Peyer's patch (tissue), 4 donors: ENCODE data around the gene SGSH. TPM values are rescaled to one million over a fixed set of nuclear protein-coding genes. Genes with fewer than 3 reads are reported as not detected.
A peak's percentile ranks its signal among the peaks of the same experiment; 100 is the strongest.

Experiments used
- DNase-seq, 3 donors: peaks; one replicate each; pipeline ENCODE4 v3.0.0-alpha.2; 2017 to 2019
- H3K27ac ChIP-seq, 4 donors: fragments of 200-600 bp; sonication (generic); one replicate each; pipeline ENCODE4 v1.5.1; 2016 to 2019
- H3K27me3 ChIP-seq, 2 donors: fragments of 200-600 bp; sonication (generic); one replicate each; pipeline ENCODE4 v1.5.1; 2019
- H3K36me3 ChIP-seq, 3 donors: fragments of 200-600 bp; sonication (generic); one replicate each; pipeline ENCODE4 v1.5.1; 2016 to 2019
- H3K4me1 ChIP-seq, 4 donors: fragments of 200-600 bp; sonication (generic); one replicate each; pipeline ENCODE4 v1.5.1; 2016 to 2019
- H3K4me3 ChIP-seq, 4 donors: fragments of 200-600 bp; sonication (generic); 1 replicate in 3 of 4; 2 replicates in 1 of 4; pipeline ENCODE4 v1.5.1; 2016 to 2019; ENCODE audit warnings: mild to moderate bottlenecking in 1 of 4
- H3K9me3 ChIP-seq, 4 donors: fragments of 200-600 bp; sonication (generic); one replicate each; pipeline ENCODE4 v1.5.1; 2016 to 2019; ENCODE audit warnings: mild to moderate bottlenecking in 1 of 4
- POLR2A ChIP-seq, 2 donors: fragments of 450-650 bp; IDR thresholded peaks; one replicate each; pipeline ENCODE4 v1.5.1; 2017; ENCODE audit warnings: antibody characterized with exemption in 2 of 2, mild to moderate bottlenecking in 2 of 2, moderate library complexity in 2 of 2
- total RNA-seq, 4 donors: library from RNA; depleted of rRNA; stranded (reverse); fragments of >200 nt; gene quantifications; one replicate each; pipeline ENCODE4 v1.1.0, GENCODE V29; 2016
- TF ChIP-seq, protein P1 (sequence below), 6 experiments: fragments of 450-650 bp in 4 of 6; fragments of 200-600 bp in 2 of 6; sonication (generic) in 1 of 6; IDR thresholded peaks; one replicate each; pipeline ENCODE4 v1.5.1; 2017 to 2019; ENCODE audit warnings: antibody characterized with exemption in 6 of 6, mild to moderate bottlenecking in 3 of 6, moderate library complexity in 1 of 6

The SGSH gene
- total RNA-seq, 4 donors from 2014 or later, result 37.8 to 114 (median 60.6) TPM

DNA sequence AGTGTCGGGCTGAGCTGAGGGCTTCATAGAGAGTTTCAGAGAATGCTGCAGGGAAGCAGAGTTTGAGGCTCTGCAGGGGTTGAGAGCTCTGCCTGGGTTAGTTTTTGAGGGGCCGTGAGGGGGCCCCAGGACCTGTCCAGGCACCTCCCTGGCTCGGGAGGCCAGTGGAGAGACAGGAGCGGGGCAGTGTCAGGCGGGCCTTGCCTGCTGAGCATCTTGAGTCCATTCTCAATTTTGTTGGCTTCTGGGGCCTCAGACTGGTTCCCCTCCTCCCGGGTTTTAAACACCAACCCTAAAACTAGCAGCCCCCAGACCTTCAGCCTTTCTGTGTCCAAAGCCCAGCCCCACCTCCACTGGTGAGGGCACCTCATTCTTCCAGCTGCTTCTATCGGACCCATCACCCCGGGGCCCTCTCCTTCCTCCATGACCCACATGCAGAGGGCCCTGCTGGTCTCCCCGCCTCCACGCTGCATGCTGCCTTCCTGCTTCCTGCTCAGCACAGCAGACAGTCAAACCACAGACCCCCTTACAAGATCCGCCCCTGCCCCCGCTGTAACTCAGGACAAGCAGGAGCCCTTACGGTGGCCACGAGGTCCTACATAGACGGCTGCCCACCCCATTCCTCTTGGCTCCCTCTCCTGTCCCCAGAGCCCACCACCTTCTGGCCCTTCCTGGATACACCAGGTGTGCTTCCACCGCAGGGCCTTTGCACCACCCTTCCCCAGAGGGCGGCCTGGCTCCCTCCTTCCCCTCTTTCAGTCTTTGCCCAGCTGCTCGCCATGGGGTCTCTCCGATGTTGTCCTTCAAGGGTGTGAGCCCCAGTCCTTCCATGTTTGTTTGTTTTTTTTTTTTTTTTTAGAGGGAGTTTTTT, 44.3 kb upstream of the SGSH start:
- Histone ChIP-seq H3K4me3 (peak overlapping the region; percentile 36 to 65 (median 61)), H3K9me3 (no peaks in the 10 kb centered on the region), H3K27ac (peak overlapping the region; percentile 63 to 100 (median 100)), H3K36me3 (peaks cover 0 to 27% (median 0%) of the 10 kb centered on the region in 3 donors), H3K4me1 (peaks cover 3 to 37% (median 20%) of the 10 kb centered on the region in 4 donors), H3K27me3 (no peaks in the 10 kb centered on the region)
- peak in 2 of 3 donors; percentile 63 to 79 for DNase-seq
- TF ChIP-seq POLR2A (IDR thresholded peaks at IDR 0.05), result no peak
- TF ChIP-seq, protein P1, sequence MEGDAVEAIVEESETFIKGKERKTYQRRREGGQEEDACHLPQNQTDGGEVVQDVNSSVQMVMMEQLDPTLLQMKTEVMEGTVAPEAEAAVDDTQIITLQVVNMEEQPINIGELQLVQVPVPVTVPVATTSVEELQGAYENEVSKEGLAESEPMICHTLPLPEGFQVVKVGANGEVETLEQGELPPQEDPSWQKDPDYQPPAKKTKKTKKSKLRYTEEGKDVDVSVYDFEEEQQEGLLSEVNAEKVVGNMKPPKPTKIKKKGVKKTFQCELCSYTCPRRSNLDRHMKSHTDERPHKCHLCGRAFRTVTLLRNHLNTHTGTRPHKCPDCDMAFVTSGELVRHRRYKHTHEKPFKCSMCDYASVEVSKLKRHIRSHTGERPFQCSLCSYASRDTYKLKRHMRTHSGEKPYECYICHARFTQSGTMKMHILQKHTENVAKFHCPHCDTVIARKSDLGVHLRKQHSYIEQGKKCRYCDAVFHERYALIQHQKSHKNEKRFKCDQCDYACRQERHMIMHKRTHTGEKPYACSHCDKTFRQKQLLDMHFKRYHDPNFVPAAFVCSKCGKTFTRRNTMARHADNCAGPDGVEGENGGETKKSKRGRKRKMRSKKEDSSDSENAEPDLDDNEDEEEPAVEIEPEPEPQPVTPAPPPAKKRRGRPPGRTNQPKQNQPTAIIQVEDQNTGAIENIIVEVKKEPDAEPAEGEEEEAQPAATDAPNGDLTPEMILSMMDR (IDR thresholded peaks at IDR 0.05), result no peak

GRCh38 chr17:80263253-80264204, 43.4 kb upstream of the SGSH start:
- Histone ChIP-seq H3K27ac (peak overlapping the region; percentile 63 to 100 (median 100)), H3K4me3 (peak overlapping the region; percentile 36 to 65 (median 61)), H3K27me3 (no peaks in the 10 kb centered on the region), H3K9me3 (no peaks in the 10 kb centered on the region), H3K36me3 (peaks cover 0 to 27% (median 0%) of the 10 kb centered on the region in 3 donors), H3K4me1 (peaks cover 3 to 37% (median 20%) of the 10 kb centered on the region in 4 donors)
- peak; percentile 86 to 98 (median 97) for DNase-seq
- TF ChIP-seq POLR2A (IDR thresholded peaks at IDR 0.05), result peak; percentile 83 to 91
- TF ChIP-seq, protein P1 (IDR thresholded peaks at IDR 0.05), result peak in 2 of 6 experiments; percentile 35 to 39

DNA sequence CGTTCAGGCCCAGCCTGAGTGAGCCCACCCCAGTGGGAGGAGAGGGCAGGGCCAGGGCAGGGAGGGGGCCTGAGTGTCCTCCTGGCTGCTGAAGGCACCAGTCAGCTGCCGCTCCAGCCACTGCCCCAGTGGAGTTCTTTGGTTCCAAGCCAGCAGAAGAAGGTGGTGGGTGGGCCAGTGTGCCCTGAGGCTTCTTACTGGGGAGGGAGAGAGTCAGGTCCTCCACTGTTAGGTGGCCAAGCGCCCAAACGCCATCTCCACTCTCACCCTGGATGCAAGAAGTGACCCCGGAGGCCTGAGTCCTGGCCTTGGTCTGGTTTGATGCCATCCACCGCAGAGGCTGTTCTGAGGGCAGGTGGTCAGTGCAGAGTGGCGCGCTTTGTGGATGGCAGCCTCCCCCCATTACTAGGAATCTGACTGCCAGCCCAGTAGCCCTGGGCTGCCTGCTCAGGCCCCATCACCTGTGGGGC, 42.7 kb upstream of the SGSH start:
- Histone ChIP-seq H3K36me3 (peaks cover 0 to 21% (median 0%) of the 10 kb centered on the region in 3 donors), H3K4me1 (peaks cover 3 to 37% (median 20%) of the 10 kb centered on the region in 4 donors), H3K27ac (peak overlapping the region; percentile 63 to 100 (median 100)), H3K4me3 (peak overlapping the region in 3 of 4 donors; percentile 58 to 65 (median 64)), H3K27me3 (no peaks in the 10 kb centered on the region), H3K9me3 (no peaks in the 10 kb centered on the region)
- DNase-seq, result no peak
- no peak for TF ChIP-seq POLR2A (IDR thresholded peaks at IDR 0.05)
- TF ChIP-seq, protein P1 (IDR thresholded peaks at IDR 0.05), result no peak

- no peaks in the 10 kb centered on the region for H3K9me3 ChIP-seq
- peaks cover 3 to 37% (median 20%) of the 10 kb centered on the region in 4 donors for H3K4me1 ChIP-seq
- TF ChIP-seq, protein P1 (IDR thresholded peaks at IDR 0.05), result no peak
- no peak for TF ChIP-seq POLR2A (IDR thresholded peaks at IDR 0.05)
- H3K27ac ChIP-seq, result peak overlapping the region; percentile 99 to 100 (median 100)
- H3K4me3 ChIP-seq, result peak overlapping the region in 2 of 4 donors; percentile 97 to 100
- no peaks in the 10 kb centered on the region for H3K27me3 ChIP-seq
- no peak for DNase-seq
- H3K36me3 ChIP-seq, result peaks cover 0 to 16% (median 0%) of the 10 kb centered on the region in 3 donors
Observed at GRCh38 chr17:80262291-80262690, 42.2 kb upstream of the SGSH start.

DNA sequence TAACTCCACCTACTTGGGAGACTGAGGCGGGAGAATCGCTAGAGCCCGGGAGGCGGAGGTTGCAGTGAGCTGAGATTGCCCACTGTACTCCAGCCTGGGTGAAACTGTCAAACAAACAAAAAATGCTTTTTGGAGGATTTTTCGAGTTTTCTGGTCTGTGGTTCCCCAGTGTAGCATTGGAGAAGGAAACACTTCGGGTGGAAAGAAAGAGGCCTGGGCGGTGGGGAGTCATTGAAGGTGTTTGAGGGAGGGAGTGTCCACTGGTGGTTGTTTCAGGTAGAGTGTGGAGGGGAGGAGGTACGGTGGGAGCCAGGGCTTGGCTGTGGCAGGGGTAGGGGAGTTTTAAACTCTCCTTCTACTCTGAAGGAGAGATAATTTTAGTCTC, 41.8 kb upstream of the SGSH start:
- H3K27me3 ChIP-seq, result no peaks in the 10 kb centered on the region
- no peaks in the 10 kb centered on the region for H3K9me3 ChIP-seq
- TF ChIP-seq POLR2A (IDR thresholded peaks at IDR 0.05), result no peak
- TF ChIP-seq, protein P1 (IDR thresholded peaks at IDR 0.05), result no peak
- H3K4me3 ChIP-seq, result peak overlapping the region; percentile 90 to 100 (median 94)
- H3K36me3 ChIP-seq, result peaks cover 0 to 14% (median 0%) of the 10 kb centered on the region in 3 donors
- peak overlapping the region; percentile 99 to 100 (median 100) for H3K27ac ChIP-seq
- DNase-seq, result no peak
- H3K4me1 ChIP-seq, result peaks cover 3 to 37% (median 20%) of the 10 kb centered on the region in 4 donors
